IPS-18a (cell line): ENCODE measurements around the gene CBFA2T2.
"Not testable (repeated sequence)": the region's sequence is repeated elsewhere in the genome, so short reads cannot be mapped to it uniquely, and the experiment has no call there.

Experiments
- H3K27ac ChIP-seq: one replicate; pipeline ENCODE4 v1.5.1; 2013; ENCODE audit warnings: low read length
- H3K27me3 ChIP-seq: one replicate; pipeline ENCODE4 v1.6.1; 2013; ENCODE audit warnings: mild to moderate bottlenecking, low read length; ENCODE audit not compliant: control insufficient read depth, insufficient read depth
- H3K36me3 ChIP-seq: one replicate; pipeline ENCODE4 v1.6.1; 2013; ENCODE audit warnings: low read depth, low read length; ENCODE audit not compliant: control insufficient read depth
- H3K4me1 ChIP-seq: one replicate; pipeline ENCODE4 v1.6.1; 2013; ENCODE audit warnings: low read depth, low read length; ENCODE audit not compliant: control insufficient read depth
- H3K4me3 ChIP-seq: one replicate; pipeline ENCODE4 v1.5.1; 2013; ENCODE audit warnings: low read length
- H3K9ac ChIP-seq: one replicate; pipeline ENCODE4 v1.6.1; 2013; ENCODE audit warnings: mild to moderate bottlenecking, low read length, moderate library complexity
- H3K9me3 ChIP-seq: one replicate; pipeline ENCODE4 v1.6.1; 2013; ENCODE audit warnings: low read depth, low read length; ENCODE audit not compliant: control insufficient read depth

Gene CBFA2T2

DNA sequence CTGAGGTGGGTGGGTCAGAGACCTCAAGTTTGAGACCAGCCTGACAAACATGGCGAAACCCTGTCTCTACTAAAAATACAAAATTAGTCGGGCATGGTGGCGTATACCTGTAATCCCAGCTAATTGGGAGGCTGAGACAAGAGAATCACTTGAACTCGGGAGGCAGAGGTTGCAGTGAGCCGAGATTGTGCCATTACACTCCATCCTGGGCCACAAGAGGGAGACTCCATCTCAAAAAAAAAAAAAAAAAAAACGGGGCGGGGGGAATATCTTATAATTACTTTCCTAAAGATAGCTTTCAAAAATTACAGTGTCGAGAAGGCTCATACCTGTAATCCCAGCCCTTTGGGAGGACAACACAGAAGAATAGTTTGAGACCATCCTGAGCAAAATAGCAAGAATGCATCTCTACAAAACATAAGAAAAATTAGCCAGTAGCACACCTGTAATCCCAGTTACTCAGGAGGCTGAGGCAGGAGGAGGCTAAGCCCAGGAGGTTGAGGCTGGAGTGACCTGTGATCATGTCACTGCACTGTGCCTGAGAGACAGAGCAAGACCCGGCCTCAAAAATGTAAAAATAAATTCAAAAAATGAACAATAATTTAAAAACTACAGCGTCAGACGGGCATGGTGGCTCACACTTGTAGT is 25.8 kb downstream of the CBFA2T2 start:
- no peaks in the 10 kb centered on the region for H3K36me3 ChIP-seq
- no peak overlapping the region for H3K9ac ChIP-seq
- no peak overlapping the region for H3K27ac ChIP-seq
- no peaks in the 10 kb centered on the region for H3K27me3 ChIP-seq
- no peak overlapping the region for H3K4me3 ChIP-seq
- H3K9me3 ChIP-seq, result no peaks in the 10 kb centered on the region
- H3K4me1 ChIP-seq, result no peaks in the 10 kb centered on the region

DNA sequence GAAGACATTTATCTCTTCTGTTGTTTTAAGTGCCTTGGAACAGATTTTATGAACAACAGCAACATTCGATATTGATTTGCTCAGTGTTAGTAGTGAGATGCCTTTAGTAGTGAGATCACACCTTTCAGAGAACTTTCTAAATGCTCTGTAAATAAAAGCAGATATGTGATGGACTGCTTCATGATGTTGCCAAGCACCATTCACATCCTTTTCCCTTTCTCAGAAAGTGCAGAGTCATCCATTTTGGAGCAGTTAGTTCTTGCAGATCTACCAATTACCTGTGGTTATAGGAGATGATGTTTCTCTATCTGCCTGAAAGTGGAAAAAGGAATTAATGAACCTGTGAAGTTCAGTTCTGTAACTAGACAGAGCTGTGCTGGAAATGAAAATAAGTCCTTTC is 27.0 kb downstream of the CBFA2T2 start:
- Histone ChIP-seq H3K4me1 (no peaks in the 10 kb centered on the region), H3K36me3 (no peaks in the 10 kb centered on the region), H3K4me3 (no peak overlapping the region), H3K27ac (no peak overlapping the region), H3K9ac (no peak overlapping the region), H3K27me3 (no peaks in the 10 kb centered on the region), H3K9me3 (no peaks in the 10 kb centered on the region)

DNA sequence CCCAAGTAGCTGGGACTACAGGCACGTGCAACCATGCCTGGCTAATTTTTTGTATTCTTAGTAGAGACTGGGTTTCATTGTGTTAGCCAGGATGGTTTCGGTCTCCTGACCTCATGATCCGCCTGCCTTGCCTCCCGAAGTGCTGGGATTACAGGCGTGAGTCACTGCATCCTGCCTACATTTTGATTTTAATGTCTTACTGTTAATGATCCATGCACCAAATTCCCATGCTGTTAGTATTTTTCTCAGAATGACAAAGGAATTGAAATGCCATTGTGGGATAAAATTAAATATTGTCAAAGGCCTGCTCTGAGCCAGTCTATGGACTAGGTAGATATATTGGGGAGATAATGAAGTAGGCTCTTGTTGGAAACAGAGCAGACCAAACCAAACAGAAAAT is 28.2 kb downstream of the CBFA2T2 start:
- H3K9ac ChIP-seq, result no peak overlapping the region
- H3K27ac ChIP-seq, result no peak overlapping the region
- no peaks in the 10 kb centered on the region for H3K27me3 ChIP-seq
- H3K4me3 ChIP-seq, result no peak overlapping the region
- H3K9me3 ChIP-seq, result no peaks in the 10 kb centered on the region
- no peaks in the 10 kb centered on the region for H3K4me1 ChIP-seq
- H3K36me3 ChIP-seq, result no peaks in the 10 kb centered on the region

DNA sequence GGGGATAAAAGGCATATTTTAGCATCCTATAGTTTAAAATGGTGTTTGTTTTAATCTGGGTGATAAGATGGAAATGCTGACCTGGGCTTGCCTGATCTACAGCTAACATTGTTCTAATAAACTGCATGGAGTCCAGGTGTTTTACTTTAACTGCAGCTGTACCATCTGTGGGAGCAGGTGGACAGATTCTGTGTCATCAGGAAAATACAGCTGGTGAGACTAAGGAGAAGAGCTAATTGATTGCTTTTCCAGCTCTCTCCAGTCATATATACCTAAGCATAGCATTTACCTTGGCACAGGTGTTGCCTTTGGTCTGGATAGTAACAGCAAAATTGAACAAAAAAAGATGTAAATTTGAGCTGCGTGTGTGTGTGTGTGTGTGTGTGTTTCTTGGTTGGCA is 31.6 kb downstream of the CBFA2T2 start:
- H3K27ac ChIP-seq, result no peak overlapping the region
- no peaks in the 10 kb centered on the region for H3K27me3 ChIP-seq
- no peak overlapping the region for H3K9ac ChIP-seq
- H3K4me3 ChIP-seq, result no peak overlapping the region
- H3K9me3 ChIP-seq, result no peaks in the 10 kb centered on the region
- H3K36me3 ChIP-seq, result no peaks in the 10 kb centered on the region
- H3K4me1 ChIP-seq, result no peaks in the 10 kb centered on the region

DNA sequence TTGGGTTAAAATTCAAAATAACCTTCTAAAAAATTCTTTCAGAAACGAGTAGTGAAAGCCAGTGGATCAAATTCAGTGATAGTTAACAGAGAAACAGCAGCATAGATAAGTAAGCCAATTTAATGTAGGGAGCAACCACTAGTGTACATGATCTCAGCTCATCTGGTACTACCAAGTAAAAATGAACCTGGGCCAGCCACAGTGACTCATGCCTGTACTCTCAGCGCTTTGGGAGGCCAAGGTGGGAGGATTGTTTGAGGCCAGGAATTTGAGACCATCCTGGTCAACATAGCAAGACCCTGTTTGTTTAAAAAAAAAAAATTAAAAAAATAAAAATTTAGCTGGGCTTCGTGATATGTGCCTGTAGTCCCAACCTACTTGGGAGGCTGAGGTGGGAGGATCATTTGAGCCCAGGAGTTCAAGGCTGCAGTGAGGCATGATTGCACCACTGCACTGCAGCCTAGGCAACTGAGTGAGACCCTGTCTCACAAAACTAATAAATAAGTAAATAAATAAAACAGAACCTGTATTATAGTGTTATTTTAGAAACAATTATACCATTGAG is 32.4 kb downstream of the CBFA2T2 start:
- Histone ChIP-seq H3K4me1 (no peaks in the 10 kb centered on the region), H3K9ac (no peak overlapping the region), H3K4me3 (no peak overlapping the region), H3K27me3 (no peaks in the 10 kb centered on the region), H3K27ac (no peak overlapping the region), H3K36me3 (no peaks in the 10 kb centered on the region), H3K9me3 (no peaks in the 10 kb centered on the region)

DNA sequence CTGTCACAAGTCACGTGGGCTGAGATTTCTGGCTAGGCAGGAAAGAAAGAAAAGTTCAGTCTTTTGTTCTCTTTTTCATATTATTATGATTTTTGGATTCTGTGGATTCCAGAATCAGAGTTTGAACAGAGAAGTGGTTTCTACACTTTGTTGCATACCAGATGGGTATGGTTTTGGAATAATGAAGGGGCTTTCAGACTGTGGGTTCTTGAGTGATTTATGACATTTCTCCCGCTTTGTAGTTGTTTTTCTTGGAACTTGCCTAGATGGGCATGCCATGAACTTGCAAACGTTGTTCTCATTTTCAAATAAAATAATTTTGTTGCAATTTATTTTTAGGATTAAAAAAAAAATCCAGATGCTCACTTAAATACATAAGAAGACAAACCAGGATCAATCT is 34.4 kb downstream of the CBFA2T2 start:
- Histone ChIP-seq H3K36me3 (no peaks in the 10 kb centered on the region), H3K9ac (no peak overlapping the region), H3K4me3 (no peak overlapping the region), H3K27ac (no peak overlapping the region), H3K9me3 (no peaks in the 10 kb centered on the region), H3K27me3 (no peaks in the 10 kb centered on the region), H3K4me1 (no peaks in the 10 kb centered on the region)

DNA sequence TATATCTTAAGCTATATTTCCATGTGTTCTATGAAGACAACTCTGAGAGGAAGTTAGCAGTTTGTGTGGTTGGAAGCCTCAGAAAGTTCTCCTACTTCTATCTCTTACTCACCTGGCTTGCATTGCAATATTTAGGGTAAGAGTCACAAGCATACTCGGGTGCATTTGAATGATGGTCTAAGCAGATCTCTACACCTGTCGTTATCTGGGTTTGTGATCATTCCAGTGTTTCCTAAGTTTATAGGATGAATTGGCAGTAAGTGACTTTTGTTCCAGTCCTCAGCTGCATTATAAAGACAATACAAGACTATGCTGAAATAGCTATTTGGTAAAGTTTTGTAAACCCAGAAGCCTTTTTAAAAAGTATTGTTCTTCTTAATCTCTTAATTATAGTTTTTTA is 36.9 kb downstream of the CBFA2T2 start:
- Histone ChIP-seq H3K27ac (no peak overlapping the region), H3K36me3 (no peaks in the 10 kb centered on the region), H3K4me3 (no peak overlapping the region), H3K9ac (no peak overlapping the region), H3K27me3 (no peaks in the 10 kb centered on the region), H3K4me1 (no peaks in the 10 kb centered on the region), H3K9me3 (no peaks in the 10 kb centered on the region)

DNA sequence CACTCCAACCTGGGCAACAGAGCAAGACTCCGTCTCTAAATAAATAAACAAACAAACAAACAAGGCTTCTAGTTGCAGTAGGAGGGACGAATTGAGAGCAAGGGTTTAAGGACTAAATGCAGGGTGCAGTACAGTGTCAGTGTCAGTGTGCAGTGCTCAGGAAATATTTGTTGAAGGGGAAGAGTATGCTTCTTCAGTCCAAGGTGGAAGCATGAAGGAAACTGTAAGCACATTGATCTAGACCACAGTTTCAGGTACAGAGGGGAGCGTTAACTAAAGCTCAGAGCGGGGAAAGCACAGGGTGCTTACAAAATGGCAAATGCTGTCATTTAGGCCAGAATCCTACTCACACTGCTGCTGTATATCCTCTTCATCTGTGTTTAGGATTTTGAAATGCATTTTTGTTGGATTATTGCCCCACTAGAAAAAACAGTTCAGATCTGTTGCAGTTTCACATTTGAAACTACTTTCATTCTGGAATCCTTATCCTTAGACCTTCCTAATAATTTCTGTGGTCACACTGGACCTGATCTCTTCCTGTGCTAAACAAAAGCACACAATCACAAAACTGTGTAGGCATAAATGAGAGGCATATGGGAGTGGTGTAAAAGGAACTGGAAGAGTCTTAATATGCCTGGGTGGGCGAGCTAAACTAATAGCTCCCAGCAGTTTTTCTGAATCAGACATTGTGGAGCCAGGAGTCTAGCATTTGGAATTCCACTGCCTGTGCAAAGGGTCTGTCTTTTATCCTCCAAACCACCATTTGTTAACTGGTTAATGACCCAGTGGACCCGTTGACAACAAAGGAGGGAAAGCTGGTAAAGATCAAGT is 41.4 kb downstream of the CBFA2T2 start:
- Histone ChIP-seq H3K27ac (no peak overlapping the region), H3K4me3 (no peak overlapping the region), H3K9ac (no peak overlapping the region), H3K9me3 (no peaks in the 10 kb centered on the region), H3K36me3 (no peaks in the 10 kb centered on the region), H3K27me3 (no peaks in the 10 kb centered on the region), H3K4me1 (no peaks in the 10 kb centered on the region)

DNA sequence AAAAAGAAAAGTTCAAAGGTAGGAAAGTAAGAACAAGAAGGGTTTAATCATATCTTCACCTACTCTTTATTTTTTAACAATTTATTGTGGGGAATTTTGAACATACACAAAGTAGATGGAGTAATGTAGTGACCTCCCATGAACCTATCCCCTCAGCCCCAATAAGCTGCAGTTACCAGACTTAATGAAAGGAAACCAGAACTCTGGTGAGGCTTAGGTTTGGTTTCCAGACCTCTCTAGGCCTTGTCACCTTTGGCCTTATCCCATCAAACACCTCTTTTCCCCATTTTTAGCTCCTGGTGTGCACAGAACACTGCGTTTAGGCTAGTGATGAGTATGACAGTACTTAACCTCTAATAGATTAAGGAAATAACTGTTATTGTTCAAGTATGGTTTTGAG is 42.0 kb downstream of the CBFA2T2 start:
- H3K27ac ChIP-seq, result no peak overlapping the region
- no peaks in the 10 kb centered on the region for H3K36me3 ChIP-seq
- H3K27me3 ChIP-seq, result no peaks in the 10 kb centered on the region
- H3K4me1 ChIP-seq, result no peaks in the 10 kb centered on the region
- H3K9me3 ChIP-seq, result no peaks in the 10 kb centered on the region
- no peak overlapping the region for H3K4me3 ChIP-seq
- H3K9ac ChIP-seq, result no peak overlapping the region

DNA sequence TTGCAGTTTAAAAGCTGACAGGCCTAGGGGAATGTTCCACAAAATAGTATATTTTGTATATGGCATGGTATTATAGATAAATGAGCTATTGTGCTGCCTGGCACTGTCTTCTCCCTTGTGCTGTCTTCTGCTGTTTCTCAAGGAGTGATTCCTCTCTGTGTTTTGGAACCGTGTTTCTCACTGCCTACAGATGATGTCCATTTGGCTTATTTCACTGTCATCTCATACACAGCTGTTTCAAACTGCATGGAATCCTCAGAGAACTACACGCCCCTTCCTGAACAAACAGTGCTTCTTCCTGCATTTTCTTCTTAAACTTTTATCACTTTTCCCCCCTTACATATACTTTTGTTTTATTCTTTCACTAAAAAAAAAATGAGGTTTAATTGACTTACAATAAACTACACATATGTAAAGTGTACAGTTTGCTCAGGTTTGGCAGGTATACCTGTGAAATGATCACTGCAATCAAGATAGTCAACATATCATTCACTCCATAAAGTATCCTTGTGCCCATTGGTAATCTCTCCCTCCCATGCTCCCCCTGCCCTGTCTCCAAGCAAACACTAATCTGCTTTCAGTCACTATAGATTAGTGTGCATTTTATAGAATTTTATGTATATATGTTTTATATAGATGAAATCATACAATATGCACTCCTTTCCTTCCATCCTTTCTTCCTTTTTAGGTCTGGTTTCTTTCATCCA is 43.0 kb downstream of the CBFA2T2 start:
- no peak overlapping the region for H3K27ac ChIP-seq
- H3K9me3 ChIP-seq, result no peaks in the 10 kb centered on the region
- H3K36me3 ChIP-seq, result no peaks in the 10 kb centered on the region
- H3K9ac ChIP-seq, result no peak overlapping the region
- H3K4me1 ChIP-seq, result no peaks in the 10 kb centered on the region
- H3K4me3 ChIP-seq, result no peak overlapping the region
- H3K27me3 ChIP-seq, result no peaks in the 10 kb centered on the region

DNA sequence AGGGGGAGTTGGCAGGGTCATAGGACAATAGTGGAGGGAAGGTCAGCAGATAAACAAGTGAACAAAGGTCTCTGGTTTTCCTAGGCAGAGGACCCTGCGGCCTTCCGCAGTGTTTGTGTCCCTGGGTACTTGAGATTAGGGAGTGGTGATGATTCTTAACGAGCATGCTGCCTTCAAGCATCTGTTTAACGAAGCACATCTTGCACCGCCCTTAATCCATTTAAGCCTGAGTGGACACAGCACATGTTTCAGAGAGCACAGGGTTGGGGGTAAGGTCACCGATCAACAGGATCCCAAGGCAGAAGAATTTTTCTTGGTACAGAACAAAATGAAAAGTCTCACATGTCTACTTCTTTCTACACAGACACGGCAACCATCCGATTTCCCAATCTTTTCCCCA is 45.8 kb downstream of the CBFA2T2 start:
- H3K27me3 ChIP-seq, H3K9ac ChIP-seq, H3K4me3 ChIP-seq, H3K9me3 ChIP-seq, H3K4me1 ChIP-seq, H3K36me3 ChIP-seq, H3K27ac ChIP-seq: not testable (repeated sequence)
